Superior temporal gyrus (tissue), 1 donor: ENCODE measurements around the gene CST5.
"Not testable (repeated sequence)": the region's sequence is repeated elsewhere in the genome, so short reads cannot be mapped to it uniquely, and the experiment has no call there.

Experiments
- DNase-seq: peaks from one replicate; pipeline ENCODE4 v3.0.0-alpha.2; 2016; ENCODE audit errors: extremely low spot score

Gene CST5

DNA sequence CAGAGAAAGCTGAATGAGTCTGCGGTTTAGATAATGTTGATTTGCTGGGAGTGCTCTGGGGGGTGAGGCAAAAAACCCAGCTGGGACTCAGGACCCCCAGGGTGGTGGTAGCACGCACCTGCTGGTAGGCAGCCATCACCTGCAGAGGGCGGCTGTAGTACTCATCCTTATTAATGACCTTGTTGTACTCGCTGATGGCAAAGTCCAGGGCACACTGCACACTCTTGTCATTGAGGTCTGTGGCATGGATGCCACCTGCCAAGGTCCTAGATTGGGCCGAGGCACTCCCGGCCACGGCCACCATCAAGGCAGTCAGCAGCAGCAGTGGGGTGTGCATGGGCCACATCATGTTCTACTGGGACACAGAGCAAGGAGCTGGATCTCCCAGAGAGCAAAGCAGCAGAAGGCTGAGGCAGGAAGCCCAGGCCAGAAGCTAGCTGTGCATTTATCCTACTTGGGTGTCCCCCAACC, at the start of gene CST5:
TSS of gene CST5 (minus strand) at position 421 of the 471 bp plus-strand sequence. CDS start at position 349, 72 bp downstream.
- DNase-seq: no peak

- DNase-seq: no peak
Observed at GRCh38 chr20:23928788-23929187, 49.2 kb upstream of the CST5 start.

- DNase-seq: no peak
Observed at GRCh38 chr20:23928353-23928752, 48.8 kb upstream of the CST5 start.

- no peak for DNase-seq
Observed at GRCh38 chr20:23926944-23927872, 47.7 kb upstream of the CST5 start.

GRCh38 chr20:23926526-23926880, 47.0 kb upstream of the CST5 start:
- no peak for DNase-seq

- no peak for DNase-seq
Observed at GRCh38 chr20:23925789-23926525, 46.4 kb upstream of the CST5 start.

GRCh38 chr20:23924751-23925150, 45.2 kb upstream of the CST5 start:
- no peak for DNase-seq

DNA sequence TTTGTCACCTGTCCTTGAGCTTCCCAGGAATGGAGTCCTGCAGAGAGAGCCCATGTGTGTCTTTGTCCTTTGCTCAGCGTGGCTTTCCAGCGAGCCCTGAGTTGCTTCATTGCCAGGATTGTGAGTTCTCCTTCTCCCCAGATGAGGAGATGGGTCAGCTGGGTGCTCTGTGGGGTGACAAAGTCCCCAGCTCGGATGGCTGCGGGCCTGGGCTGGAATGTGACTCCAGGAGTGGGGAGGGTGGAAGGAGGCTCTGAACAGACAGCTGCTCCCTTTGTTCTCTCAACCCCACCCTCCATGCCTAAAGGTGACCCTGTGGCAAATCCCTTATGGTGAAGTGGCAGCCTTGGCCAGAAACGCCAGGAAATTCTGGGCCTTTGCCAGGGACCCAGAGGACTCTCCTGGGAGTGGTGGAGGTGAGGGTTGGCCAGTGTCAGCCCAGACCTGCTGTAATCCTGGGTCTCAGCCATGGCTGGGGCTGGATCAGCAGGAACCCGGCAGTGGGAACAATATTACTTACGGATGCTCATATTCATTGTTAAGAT, 44.4 kb upstream of the CST5 start:
- no peak for DNase-seq

- no peak for DNase-seq
Observed at GRCh38 chr20:23923311-23923710, 43.8 kb upstream of the CST5 start.

GRCh38 chr20:23920408-23921325, 41.1 kb upstream of the CST5 start:
- DNase-seq: no peak

DNA sequence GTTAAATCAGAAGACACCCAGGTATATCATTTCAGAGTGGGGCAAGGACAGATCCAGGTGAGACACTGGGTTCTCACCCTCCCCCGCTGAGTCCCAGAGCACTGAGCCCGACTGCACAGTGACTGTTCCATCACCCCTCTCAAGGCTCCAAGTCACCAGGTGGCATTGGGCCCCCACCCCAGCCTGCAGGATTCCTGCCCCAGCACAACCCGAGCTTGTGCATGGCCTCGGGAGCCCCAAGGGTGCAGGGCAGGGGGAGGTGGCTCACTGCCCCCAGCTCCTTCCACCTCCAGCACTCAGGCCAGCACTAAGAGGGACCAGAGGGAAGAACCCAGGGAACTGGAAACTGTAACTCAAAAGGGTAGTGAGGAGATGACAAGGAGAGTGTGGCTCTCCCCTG, 39.3 kb upstream of the CST5 start:
- DNase-seq: no peak

- no peak for DNase-seq
Observed at GRCh38 chr20:23918101-23918862, 38.7 kb upstream of the CST5 start.

DNA sequence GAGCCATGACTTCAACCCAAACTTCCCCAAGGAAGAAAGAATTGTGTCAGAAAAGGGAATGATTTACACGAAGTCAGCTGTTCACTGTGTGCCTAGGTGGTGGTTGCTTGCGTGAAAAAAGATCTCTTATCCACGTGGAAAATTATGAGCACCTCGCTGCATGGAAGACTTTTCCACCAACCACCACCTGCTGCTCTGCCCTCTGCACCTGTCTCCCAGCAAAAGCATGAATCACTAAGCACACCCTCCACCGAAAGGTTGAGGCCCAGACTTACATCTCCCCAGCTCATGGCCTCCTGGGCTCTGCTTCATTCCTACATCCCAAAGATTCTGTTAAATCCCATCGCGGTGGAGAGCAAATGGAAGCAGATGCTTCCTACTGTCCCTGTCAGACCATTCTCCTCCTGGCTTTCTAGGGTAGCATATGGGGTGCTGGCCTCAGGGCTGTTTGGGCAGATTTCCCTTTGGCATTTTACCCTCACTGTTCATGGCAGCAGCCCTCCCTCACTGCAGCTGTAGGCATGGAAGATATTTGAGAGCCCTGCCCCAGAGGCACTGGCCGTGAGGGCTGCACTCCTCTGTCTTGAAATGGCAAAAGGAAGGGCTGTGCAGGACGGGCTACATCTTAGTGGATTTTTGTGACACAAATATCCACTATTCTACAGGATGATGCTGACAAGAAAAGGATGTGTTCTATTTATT, 37.6 kb upstream of the CST5 start:
- no peak for DNase-seq

- DNase-seq: no peak
Observed at GRCh38 chr20:23915844-23916243, 36.3 kb upstream of the CST5 start.

DNA sequence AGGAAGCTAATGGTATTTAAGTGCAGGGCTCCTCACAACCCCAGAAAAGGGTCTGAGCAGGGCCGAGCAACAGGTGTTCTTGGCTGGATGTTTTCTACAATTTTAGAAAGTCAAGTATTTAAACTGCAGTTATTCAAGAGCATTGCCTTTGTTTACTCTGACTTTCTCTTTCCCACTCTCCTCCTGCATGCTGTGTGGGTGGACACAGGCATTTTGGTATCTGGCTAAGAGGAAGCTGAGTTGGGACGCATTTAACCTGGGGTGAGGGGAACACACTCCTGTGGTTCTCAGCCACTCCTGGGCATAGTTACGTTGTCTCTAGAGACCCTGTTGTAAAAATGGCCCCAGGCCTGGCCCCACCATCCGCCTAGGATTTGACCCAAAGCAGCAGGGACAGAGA, 34.9 kb upstream of the CST5 start:
- DNase-seq: not testable (repeated sequence)

GRCh38 chr20:23910210-23910609, 30.7 kb upstream of the CST5 start:
- no peak for DNase-seq

DNA sequence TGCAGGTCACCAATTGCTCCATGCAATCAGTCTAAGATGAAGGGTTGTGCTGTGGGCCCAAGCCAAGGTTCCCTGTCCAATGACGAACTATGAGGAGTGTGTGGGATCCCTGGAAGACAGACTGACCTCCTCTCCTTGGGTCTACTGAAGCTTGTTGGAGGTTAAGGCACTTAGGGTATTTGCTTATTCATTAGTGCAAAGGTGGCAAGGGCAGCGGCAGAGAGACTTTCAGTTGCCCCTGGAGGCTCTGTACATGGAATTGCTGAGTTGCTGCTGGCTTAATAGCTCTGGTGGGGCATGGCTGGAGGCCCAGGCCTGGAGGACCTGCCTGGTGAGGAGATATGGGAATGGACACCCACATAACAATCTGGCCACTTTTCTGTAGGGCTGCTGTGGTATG, 29.8 kb upstream of the CST5 start:
- no peak for DNase-seq

DNA sequence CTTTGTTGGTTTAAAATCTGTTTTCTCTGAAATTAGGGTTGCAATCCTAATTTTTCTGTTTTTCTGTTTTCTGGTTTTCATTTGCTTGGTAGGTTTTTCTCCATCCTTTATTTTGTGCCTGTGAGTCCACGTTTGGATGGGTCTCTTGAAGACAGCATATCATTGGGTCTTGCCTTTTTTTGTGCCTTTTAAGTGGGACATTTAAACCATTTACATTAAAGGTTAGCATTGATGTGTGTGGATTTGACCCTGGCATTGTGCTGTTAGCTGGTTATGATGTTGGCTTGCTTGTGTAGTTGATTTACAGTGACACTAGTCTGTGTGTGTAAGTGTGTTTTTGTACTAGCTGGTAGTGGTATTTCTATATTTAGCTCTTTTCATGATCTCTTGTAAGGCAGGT, 28.0 kb upstream of the CST5 start:
- DNase-seq: no peak

DNA sequence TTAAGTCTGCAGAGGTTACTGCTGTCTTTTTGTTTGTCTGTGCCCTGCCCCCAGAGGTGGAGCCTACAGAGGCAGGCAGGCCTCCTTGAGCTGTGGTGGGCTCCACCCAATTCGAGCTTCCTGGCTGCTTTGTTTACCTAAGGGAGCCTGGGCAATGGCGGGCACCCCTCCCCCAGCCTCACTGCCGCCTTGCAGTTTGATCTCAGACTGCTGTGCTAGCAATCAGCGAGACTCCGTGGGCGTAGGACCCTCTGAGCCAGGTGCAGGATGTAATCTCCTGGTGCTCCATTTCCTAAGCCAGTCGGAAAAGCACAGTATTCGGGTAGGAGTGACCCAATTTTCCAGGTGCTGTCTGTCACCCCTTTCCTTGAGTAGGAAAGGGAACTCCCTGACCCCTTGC, 22.8 kb upstream of the CST5 start:
- not testable (repeated sequence) for DNase-seq

DNA sequence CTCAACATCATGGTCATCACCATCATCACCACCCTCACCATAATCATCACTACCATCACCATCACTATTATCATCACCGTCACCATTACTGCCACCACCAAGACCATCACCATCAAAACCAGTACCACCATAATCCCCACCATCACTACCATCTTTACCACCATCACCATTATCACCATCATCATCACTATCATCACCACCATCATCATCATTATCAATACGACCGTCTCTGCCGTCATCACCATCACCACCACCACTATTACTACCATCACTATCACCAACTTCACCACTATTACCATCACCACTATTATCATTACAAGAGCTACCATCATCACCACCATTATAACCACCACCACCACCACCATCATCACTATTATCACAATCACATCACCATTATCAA, 11.3 kb upstream of the CST5 start:
- not testable (repeated sequence) for DNase-seq
